WTC11 (cell line): ENCODE measurements around the gene TMEM119.

Experiments
- ATF2 ChIP-seq: sonication (generic); formaldehyde crosslinking; IDR thresholded peaks from 2 replicates; pipeline ENCODE4 v1.8.1; 2022; ENCODE audit warnings: low read depth, missing genetic modification reagents, borderline replicate concordance
- CTCF ChIP-seq: fragments of 200-600 bp; IDR thresholded peaks from 2 replicates; pipeline ENCODE4 v1.8.0; 2022; ENCODE audit warnings: antibody characterized with exemption
- ELF4 ChIP-seq: sonication (generic); formaldehyde crosslinking; IDR thresholded peaks from 2 replicates; pipeline ENCODE4 v1.8.1; 2022; ENCODE audit warnings: low read depth, mild to moderate bottlenecking, moderate library complexity, missing genetic modification reagents
- GTF2I ChIP-seq: fragments of 250-450 bp; sonication (Bioruptor Pico); conservative IDR thresholded peaks from 2 replicates; pipeline ENCODE4 v1.4.0; 2021; ENCODE audit warnings: mild to moderate bottlenecking
- IRF1 ChIP-seq: sonication (generic); formaldehyde crosslinking; IDR thresholded peaks from 2 replicates; pipeline ENCODE4 v1.8.0; 2023; ENCODE audit warnings: missing genetic modification reagents
- JUN ChIP-seq: sonication (generic); formaldehyde crosslinking; IDR thresholded peaks from 2 replicates; pipeline ENCODE4 v1.8.0; 2023; ENCODE audit warnings: mild to moderate bottlenecking, missing genetic modification reagents
- MLX ChIP-seq: sonication (generic); formaldehyde crosslinking; IDR thresholded peaks from 2 replicates; pipeline ENCODE4 v1.8.1; 2023; ENCODE audit warnings: mild to moderate bottlenecking, missing genetic modification reagents, moderate library complexity
- MYBL2 ChIP-seq: sonication (generic); formaldehyde crosslinking; IDR thresholded peaks from 2 replicates; pipeline ENCODE4 v1.8.1; 2023; ENCODE audit warnings: mild to moderate bottlenecking, moderate library complexity, missing genetic modification reagents
- PRDM15 ChIP-seq: sonication (generic); formaldehyde crosslinking; IDR thresholded peaks from 2 replicates; pipeline ENCODE4 v1.8.0; 2022; ENCODE audit warnings: missing genetic modification reagents
- SP1 ChIP-seq: sonication (generic); formaldehyde crosslinking; conservative IDR thresholded peaks from 2 replicates; pipeline ENCODE4 v1.8.1; 2022; ENCODE audit warnings: missing genetic modification reagents
- STAT6 ChIP-seq: sonication (generic); formaldehyde crosslinking; conservative IDR thresholded peaks from 2 replicates; pipeline ENCODE4 v1.8.1; 2023; ENCODE audit warnings: mild to moderate bottlenecking, low read depth, missing genetic modification reagents, moderate library complexity
- ZNF138 ChIP-seq: sonication (generic); formaldehyde crosslinking; conservative IDR thresholded peaks from 2 replicates; pipeline ENCODE4 v1.8.1; 2022; ENCODE audit warnings: mild to moderate bottlenecking, moderate library complexity, missing genetic modification reagents

- TF ChIP-seq STAT6 (no peak), GTF2I (no peak), CTCF (no peak), JUN (CRISPR knock-in tag) (no peak), ELF4 (CRISPR knock-in tag) (no peak), ZNF138 (CRISPR knock-in tag) (no peak), SP1 (CRISPR knock-in tag) (no peak), PRDM15 (CRISPR knock-in tag) (no peak), MYBL2 (CRISPR knock-in tag) (no peak), MLX (no peak), IRF1 (CRISPR knock-in tag) (no peak), ATF2 (no peak)
These were observed 17.4 kb downstream of the TMEM119 start for GRCh38 chr12:108580531-108580930.
